ENCODE data around the gene LSM14B.

LSM14B gene

DNA sequence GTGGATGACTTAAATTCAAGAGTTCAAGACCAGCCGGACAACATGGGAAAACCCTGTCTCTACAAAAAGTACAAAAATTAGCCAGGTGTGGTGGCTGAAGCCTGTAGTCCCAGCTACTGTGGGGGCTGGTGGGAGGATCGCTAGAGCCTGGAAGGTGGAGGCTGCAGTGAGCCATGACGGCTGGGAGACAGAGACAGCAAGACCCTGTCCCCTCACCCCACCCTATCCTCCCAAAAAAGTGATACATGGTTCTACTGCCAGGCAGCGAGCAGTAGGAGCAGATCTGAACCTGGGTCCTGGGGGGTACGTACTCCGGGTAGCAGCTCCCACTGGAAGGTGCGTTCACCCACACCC, 18.7 kb downstream of the LSM14B start:
- Histone ChIP-seq H3K27ac (ENCODE audit: low read depth, low read length) (no peak overlapping the region), H3K9ac (ENCODE audit: low read length) (no peak overlapping the region), H3K36me3 (ENCODE audit: control insufficient read depth, insufficient read depth, low read length) (peaks cover 64% of the 10 kb centered on the region), H3K27me3 (ENCODE audit: control insufficient read depth, insufficient read depth, low read length) (no peaks in the 10 kb centered on the region), H3K4me3 (ENCODE audit: low read depth, low read length) (no peak overlapping the region), H3K4me1 (ENCODE audit: control insufficient read depth, insufficient read depth, low read length) (peaks cover 11% of the 10 kb centered on the region; the same call in 1 of the 2 replicates), H3K9me3 (ENCODE audit: control insufficient read depth, insufficient read depth, low read depth, low read length) (no peaks in the 10 kb centered on the region)

GRCh38 chr20:62141397-62142251, 19.3 kb downstream of the LSM14B start:
- H3K27ac ChIP-seq (ENCODE audit: low read depth, low read length) = no peak overlapping the region
- no peaks in the 10 kb centered on the region for H3K27me3 ChIP-seq (ENCODE audit: control insufficient read depth, insufficient read depth, low read length)
- peaks cover 11% of the 10 kb centered on the region; the same call in 1 of the 2 replicates for H3K4me1 ChIP-seq (ENCODE audit: control insufficient read depth, insufficient read depth, low read length)
- peak overlapping the region; percentile 95 for H3K9ac ChIP-seq (ENCODE audit: low read length)
- H3K4me3 ChIP-seq (ENCODE audit: low read depth, low read length) = peak overlapping the region; percentile 68
- H3K9me3 ChIP-seq (ENCODE audit: control insufficient read depth, insufficient read depth, low read depth, low read length) = no peaks in the 10 kb centered on the region
- peaks cover 62% of the 10 kb centered on the region for H3K36me3 ChIP-seq (ENCODE audit: control insufficient read depth, insufficient read depth, low read length)

DNA sequence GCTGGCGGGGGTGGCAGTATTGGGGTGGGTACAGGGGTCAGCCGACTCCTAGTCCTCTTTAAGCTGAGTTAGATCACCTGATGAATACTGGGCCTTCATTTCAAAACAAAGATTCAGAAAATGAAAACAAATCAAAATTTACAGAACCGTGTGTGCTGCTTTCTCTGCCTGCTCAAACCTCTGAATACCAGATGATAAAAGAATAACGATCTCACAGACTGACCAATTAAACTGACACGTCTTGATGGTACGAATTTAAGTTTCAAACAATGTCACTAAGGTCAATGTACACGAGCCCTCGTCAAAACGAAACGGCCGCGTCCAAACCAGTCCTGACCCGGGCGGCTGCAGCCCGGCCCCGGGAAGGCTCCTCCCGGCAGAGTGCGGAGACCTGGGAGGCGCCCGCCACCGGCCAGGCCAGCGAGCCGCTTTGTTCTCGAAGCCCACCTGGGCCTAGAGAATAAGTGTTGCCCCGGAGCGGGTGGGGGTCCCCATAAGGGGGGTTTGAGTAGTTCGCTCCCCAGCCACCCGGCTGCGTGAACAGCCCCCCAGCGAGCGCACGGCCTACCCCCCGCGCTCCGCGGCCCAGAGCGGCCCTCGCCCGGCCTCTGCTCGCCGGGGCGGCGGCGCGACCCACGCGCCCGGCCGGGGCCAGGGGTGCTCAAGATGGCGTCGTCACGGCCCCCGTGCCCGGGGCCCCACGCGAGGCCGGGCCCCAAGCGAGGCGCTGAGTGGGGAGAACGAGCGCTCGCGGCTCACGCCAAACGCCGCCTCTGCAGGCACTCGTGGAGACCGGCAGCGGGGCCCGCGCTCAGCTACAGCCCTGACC, 20.2 kb downstream of the LSM14B start:
- H3K27ac ChIP-seq (ENCODE audit: low read depth, low read length) = peak overlapping the region; percentile 56; the same call in 1 of the 2 replicates
- H3K27me3 ChIP-seq (ENCODE audit: control insufficient read depth, insufficient read depth, low read length) = no peaks in the 10 kb centered on the region
- H3K4me3 ChIP-seq (ENCODE audit: low read depth, low read length) = peak overlapping the region; percentile 68
- H3K36me3 ChIP-seq (ENCODE audit: control insufficient read depth, insufficient read depth, low read length) = peaks cover 53% of the 10 kb centered on the region
- H3K9ac ChIP-seq (ENCODE audit: low read length) = peak overlapping the region; percentile 95
- no peaks in the 10 kb centered on the region for H3K9me3 ChIP-seq (ENCODE audit: control insufficient read depth, insufficient read depth, low read depth, low read length)
- peaks cover 15% of the 10 kb centered on the region; the same call in 1 of the 2 replicates for H3K4me1 ChIP-seq (ENCODE audit: control insufficient read depth, insufficient read depth, low read length)

GRCh38 chr20:62143081-62143956, 21.0 kb downstream of the LSM14B start, which contains the start of the genes PSMA7 and SS18L1:
PSMA7 (minus strand) TSS chr20:62143394; CDS start chr20:62143303, 91 bp downstream.
SS18L1 (plus strand) TSS chr20:62143769; CDS start chr20:62143821, 52 bp downstream.
- Histone ChIP-seq H3K9me3 (ENCODE audit: control insufficient read depth, insufficient read depth, low read depth, low read length) (no peaks in the 10 kb centered on the region), H3K4me3 (ENCODE audit: low read depth, low read length) (peak within 1 kb of the TSS; percentile 68), H3K4me1 (ENCODE audit: control insufficient read depth, insufficient read depth, low read length) (peaks cover 15% of the 10 kb centered on the region; the same call in 1 of the 2 replicates), H3K36me3 (ENCODE audit: control insufficient read depth, insufficient read depth, low read length) (peaks cover 45% of the 10 kb centered on the region), H3K27ac (ENCODE audit: low read depth, low read length) (peak within 1 kb of the TSS; percentile 62; the same call in 1 of the 2 replicates), H3K27me3 (ENCODE audit: control insufficient read depth, insufficient read depth, low read length) (no peaks in the 10 kb centered on the region), H3K9ac (ENCODE audit: low read length) (peak within 1 kb of the TSS; percentile 95)

DNA sequence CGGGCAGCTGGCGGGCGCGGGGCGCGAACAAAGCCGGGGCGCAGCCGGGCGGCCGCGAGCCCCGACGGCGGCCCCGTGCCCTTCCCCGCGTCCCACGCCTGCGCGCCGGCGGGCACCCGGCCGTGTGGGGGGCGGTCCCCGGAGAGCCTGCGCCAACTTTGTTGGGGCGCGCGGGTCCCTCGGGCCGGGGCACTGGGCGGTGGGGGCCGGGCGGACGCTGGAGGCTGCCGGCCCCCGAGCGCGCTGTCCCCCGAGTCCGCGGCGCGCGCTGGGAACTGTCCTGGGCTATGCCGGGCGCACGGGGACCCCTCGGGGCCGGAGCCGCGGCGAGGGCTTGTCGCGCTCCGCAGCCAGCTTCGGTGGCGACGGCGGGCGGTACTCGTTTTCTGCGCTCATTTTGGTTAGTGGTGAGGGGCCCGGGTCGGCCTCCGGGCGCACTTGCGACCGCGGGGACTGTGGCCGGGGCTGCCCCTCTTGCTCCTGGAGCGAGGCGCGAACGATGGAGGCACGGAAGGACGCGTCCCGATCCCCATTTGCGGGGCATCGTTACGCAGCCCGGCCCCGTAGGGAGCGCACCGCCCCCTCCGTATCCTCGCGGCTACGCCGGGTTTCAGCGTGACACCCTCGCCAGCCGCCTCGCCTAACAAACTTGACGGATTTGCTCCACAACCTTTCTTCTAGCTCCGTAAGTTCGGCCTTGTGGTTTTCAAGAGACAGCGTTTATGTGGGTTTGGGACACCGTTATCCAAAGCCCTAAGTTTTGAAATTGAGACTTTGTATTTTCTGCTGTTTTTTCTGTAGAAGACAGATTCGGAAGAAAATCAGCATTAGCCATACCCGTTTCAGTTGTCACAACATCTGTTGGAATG, 21.9 kb downstream of the LSM14B start:
- Histone ChIP-seq H3K36me3 (ENCODE audit: control insufficient read depth, insufficient read depth, low read length) (peaks cover 36% of the 10 kb centered on the region), H3K4me3 (ENCODE audit: low read depth, low read length) (peak overlapping the region; percentile 68), H3K9me3 (ENCODE audit: control insufficient read depth, insufficient read depth, low read depth, low read length) (no peaks in the 10 kb centered on the region), H3K27me3 (ENCODE audit: control insufficient read depth, insufficient read depth, low read length) (no peaks in the 10 kb centered on the region), H3K9ac (ENCODE audit: low read length) (peak overlapping the region; percentile 95), H3K27ac (ENCODE audit: low read depth, low read length) (peak overlapping the region; percentile 26; the same call in 1 of the 2 replicates), H3K4me1 (ENCODE audit: control insufficient read depth, insufficient read depth, low read length) (peaks cover 23% of the 10 kb centered on the region)

DNA sequence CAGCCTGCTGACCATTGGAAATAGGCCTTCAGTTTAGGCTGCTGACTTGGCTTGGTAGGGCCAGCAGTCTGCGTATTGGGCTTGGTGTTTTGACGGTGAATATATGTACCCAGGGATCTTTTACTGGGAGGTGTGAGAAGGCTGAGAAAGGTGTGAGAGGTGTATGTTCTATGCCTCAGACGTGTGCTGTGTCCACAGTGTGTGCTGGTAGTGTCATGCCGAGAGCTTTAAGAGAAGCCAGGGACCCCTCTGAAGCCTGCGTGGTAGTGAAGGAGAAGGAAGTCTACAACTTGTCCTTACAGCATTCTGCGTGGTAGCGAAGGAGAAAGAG, 23.4 kb downstream of the LSM14B start:
- Histone ChIP-seq H3K9ac (ENCODE audit: low read length) (no peak overlapping the region), H3K36me3 (ENCODE audit: control insufficient read depth, insufficient read depth, low read length) (peaks cover 22% of the 10 kb centered on the region), H3K4me1 (ENCODE audit: control insufficient read depth, insufficient read depth, low read length) (peaks cover 36% of the 10 kb centered on the region), H3K4me3 (ENCODE audit: low read depth, low read length) (no peak overlapping the region), H3K27ac (ENCODE audit: low read depth, low read length) (no peak overlapping the region), H3K27me3 (ENCODE audit: control insufficient read depth, insufficient read depth, low read length) (no peaks in the 10 kb centered on the region), H3K9me3 (ENCODE audit: control insufficient read depth, insufficient read depth, low read depth, low read length) (no peaks in the 10 kb centered on the region)

- no peak overlapping the region for H3K4me3 ChIP-seq (ENCODE audit: low read depth, low read length)
- peaks cover 35% of the 10 kb centered on the region for H3K4me1 ChIP-seq (ENCODE audit: control insufficient read depth, insufficient read depth, low read length)
- H3K9me3 ChIP-seq (ENCODE audit: control insufficient read depth, insufficient read depth, low read depth, low read length) = no peaks in the 10 kb centered on the region
- no peaks in the 10 kb centered on the region for H3K27me3 ChIP-seq (ENCODE audit: control insufficient read depth, insufficient read depth, low read length)
- H3K9ac ChIP-seq (ENCODE audit: low read length) = no peak overlapping the region
- H3K36me3 ChIP-seq (ENCODE audit: control insufficient read depth, insufficient read depth, low read length) = peaks cover 18% of the 10 kb centered on the region
- H3K27ac ChIP-seq (ENCODE audit: low read depth, low read length) = no peak overlapping the region
Observed at GRCh38 chr20:62146019-62146755, 23.9 kb downstream of the LSM14B start.

DNA sequence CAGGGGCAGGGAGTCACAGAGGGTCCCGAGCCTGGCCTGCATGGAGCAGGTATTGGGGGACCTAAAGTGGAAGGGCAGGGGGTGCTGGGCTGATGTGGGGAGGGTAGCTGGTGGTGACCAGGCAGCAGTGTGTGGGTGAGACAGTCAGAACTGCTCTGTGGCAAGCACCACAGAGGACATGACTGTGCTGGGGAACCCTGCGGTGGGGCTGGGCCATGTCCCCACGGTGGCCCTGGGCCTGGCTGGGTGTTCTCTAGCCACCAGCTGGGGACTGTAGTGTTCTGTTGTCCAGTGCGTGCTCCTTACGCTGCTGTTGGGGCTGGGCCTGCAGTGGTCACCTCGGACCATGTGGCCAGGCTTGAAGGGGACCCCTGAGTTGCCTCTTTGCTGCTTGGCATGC, 24.9 kb downstream of the LSM14B start:
- H3K9me3 ChIP-seq (ENCODE audit: control insufficient read depth, insufficient read depth, low read depth, low read length) = no peaks in the 10 kb centered on the region
- H3K4me1 ChIP-seq (ENCODE audit: control insufficient read depth, insufficient read depth, low read length) = peaks cover 30% of the 10 kb centered on the region

GRCh38 chr20:62147528-62147927, 25.3 kb downstream of the LSM14B start:
- Histone ChIP-seq H3K4me3 (ENCODE audit: low read depth, low read length) (no peak overlapping the region), H3K27ac (ENCODE audit: low read depth, low read length) (no peak overlapping the region), H3K27me3 (ENCODE audit: control insufficient read depth, insufficient read depth, low read length) (no peaks in the 10 kb centered on the region), H3K9ac (ENCODE audit: low read length) (no peak overlapping the region), H3K9me3 (ENCODE audit: control insufficient read depth, insufficient read depth, low read depth, low read length) (no peaks in the 10 kb centered on the region), H3K4me1 (ENCODE audit: control insufficient read depth, insufficient read depth, low read length) (peaks cover 30% of the 10 kb centered on the region), H3K36me3 (ENCODE audit: control insufficient read depth, insufficient read depth, low read length) (peaks cover 20% of the 10 kb centered on the region)

More for the DNA sequence above, 24.9 kb downstream of the LSM14B start:
- Histone ChIP-seq H3K4me3 (ENCODE audit: low read depth, low read length) (no peak overlapping the region), H3K27ac (ENCODE audit: low read depth, low read length) (no peak overlapping the region), H3K27me3 (ENCODE audit: control insufficient read depth, insufficient read depth, low read length) (no peaks in the 10 kb centered on the region), H3K36me3 (ENCODE audit: control insufficient read depth, insufficient read depth, low read length) (peaks cover 16% of the 10 kb centered on the region), H3K9ac (ENCODE audit: low read length) (no peak overlapping the region)

Measured in HUES6 (cell line).